Thyroid gland (tissue), 4 donors: ENCODE data around the gene MEX3A.

Source experiments
- POLR2A ChIP-seq, 2 donors: fragments of 450-650 bp; IDR thresholded peaks; one replicate each; pipeline ENCODE4 v1.6.1; 2017; ENCODE audit warnings: antibody characterized with exemption in 2 of 2, mild to moderate bottlenecking in 2 of 2, moderate library complexity in 1 of 2
- TF ChIP-seq, protein P1 (sequence below), 6 experiments: fragments of 200-600 bp in 3 of 6; fragments of 450-650 bp in 3 of 6; sonication (generic) in 3 of 6; IDR thresholded peaks; one replicate each; pipeline ENCODE4 v1.5.1; 2016 to 2019; ENCODE audit warnings: antibody characterized with exemption in 6 of 6, mild to moderate bottlenecking in 2 of 6, inconsistent platforms in 1 of 6, moderate library complexity in 1 of 6

GRCh38 chr1:156111355-156111962, 29.2 kb upstream of the MEX3A start:
- TF ChIP-seq, protein P1, sequence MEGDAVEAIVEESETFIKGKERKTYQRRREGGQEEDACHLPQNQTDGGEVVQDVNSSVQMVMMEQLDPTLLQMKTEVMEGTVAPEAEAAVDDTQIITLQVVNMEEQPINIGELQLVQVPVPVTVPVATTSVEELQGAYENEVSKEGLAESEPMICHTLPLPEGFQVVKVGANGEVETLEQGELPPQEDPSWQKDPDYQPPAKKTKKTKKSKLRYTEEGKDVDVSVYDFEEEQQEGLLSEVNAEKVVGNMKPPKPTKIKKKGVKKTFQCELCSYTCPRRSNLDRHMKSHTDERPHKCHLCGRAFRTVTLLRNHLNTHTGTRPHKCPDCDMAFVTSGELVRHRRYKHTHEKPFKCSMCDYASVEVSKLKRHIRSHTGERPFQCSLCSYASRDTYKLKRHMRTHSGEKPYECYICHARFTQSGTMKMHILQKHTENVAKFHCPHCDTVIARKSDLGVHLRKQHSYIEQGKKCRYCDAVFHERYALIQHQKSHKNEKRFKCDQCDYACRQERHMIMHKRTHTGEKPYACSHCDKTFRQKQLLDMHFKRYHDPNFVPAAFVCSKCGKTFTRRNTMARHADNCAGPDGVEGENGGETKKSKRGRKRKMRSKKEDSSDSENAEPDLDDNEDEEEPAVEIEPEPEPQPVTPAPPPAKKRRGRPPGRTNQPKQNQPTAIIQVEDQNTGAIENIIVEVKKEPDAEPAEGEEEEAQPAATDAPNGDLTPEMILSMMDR (IDR thresholded peaks at IDR 0.05), result no peak
- no peak for TF ChIP-seq POLR2A (IDR thresholded peaks at IDR 0.05)
